ENCODE measurements around the gene STON1.
"Not testable (repeated sequence)": the region's sequence is repeated elsewhere in the genome, so short reads cannot be mapped to it uniquely, and the experiment has no call there.

The STON1 gene

DNA sequence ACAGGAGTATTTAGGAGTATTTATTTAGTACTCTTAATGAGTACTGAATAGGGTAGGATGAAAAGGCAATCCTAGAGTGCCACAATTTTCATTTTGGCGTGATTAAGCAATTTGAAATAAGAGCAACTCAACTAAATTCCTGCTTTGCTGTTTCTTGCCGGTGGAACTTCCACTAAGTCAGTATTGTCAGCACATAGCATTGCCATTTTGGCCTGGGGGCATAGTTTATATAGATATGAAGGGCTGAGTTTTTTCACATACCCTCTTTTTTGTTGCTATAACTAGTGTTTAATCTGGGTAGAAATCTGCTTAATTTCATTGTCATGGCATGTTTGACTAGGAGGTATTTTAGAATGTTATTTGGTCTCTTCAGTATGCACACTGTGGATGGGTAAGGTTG, 89.6 kb downstream of the STON1 start:
- Histone ChIP-seq H3K4me1 (ENCODE audit: insufficient read depth, low read length) (no peaks in the 10 kb centered on the region), H3K9me3 (ENCODE audit: low read length) (peaks cover 2% of the 10 kb centered on the region), H2AFZ (ENCODE audit: low read depth, low read length) (no peak overlapping the region), H3K36me3 (ENCODE audit: insufficient read depth, low read length) (no peaks in the 10 kb centered on the region), H3K27me3 (ENCODE audit: insufficient read depth, low read length) (no peaks in the 10 kb centered on the region), H3K4me3 (ENCODE audit: low read length) (no peak overlapping the region)

DNA sequence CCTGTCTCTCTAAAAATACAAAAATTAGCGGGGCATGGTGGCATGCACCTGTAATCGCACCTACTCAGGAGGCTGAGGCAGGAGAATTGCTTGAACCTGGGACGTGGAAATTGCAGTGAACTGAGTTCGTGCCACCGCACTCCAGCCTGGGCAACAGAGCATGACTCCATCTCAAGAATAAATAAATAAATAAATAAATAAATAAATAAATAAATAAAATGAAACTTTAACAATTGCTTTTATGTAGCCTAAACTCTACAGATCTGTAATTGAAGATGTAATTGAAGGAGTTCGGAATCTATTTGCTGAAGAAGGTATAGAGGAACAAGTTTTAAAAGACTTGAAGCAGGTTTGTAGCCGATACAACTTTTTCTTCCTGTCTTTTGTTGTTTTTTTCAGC, 90.7 kb downstream of the STON1 start:
- Histone ChIP-seq H3K27me3 (ENCODE audit: insufficient read depth, low read length) (no peaks in the 10 kb centered on the region), H3K36me3 (ENCODE audit: insufficient read depth, low read length) (no peaks in the 10 kb centered on the region), H3K4me3 (ENCODE audit: low read length) (no peak overlapping the region), H2AFZ (ENCODE audit: low read depth, low read length) (no peak overlapping the region), H3K9me3 (ENCODE audit: low read length) (no peaks in the 10 kb centered on the region), H3K4me1 (ENCODE audit: insufficient read depth, low read length) (no peaks in the 10 kb centered on the region)

DNA sequence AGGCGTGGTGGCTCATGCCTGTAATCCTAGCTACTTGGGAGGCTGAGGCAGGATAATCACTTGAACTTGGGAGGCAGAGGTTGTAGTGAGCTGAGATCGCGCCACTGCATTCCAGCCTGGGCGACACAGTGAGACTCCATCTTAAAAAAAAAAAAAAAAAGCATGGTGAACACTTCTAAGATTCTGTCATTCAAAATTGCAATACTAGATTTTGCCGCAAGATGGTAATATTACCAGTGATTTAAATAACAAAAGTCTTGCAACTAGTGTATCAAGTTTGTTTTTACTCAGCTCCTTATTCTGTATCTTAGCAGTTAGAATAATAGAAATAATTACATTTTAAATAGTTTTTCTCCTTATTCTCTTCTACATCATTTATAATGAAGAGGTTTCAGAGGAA, 92.7 kb downstream of the STON1 start:
- not testable (repeated sequence) for H2AFZ ChIP-seq (ENCODE audit: low read depth, low read length); H3K27me3 ChIP-seq (ENCODE audit: insufficient read depth, low read length); H3K4me1 ChIP-seq (ENCODE audit: insufficient read depth, low read length); H3K9me3 ChIP-seq (ENCODE audit: low read length); H3K4me3 ChIP-seq (ENCODE audit: low read length); H3K36me3 ChIP-seq (ENCODE audit: insufficient read depth, low read length)

DNA sequence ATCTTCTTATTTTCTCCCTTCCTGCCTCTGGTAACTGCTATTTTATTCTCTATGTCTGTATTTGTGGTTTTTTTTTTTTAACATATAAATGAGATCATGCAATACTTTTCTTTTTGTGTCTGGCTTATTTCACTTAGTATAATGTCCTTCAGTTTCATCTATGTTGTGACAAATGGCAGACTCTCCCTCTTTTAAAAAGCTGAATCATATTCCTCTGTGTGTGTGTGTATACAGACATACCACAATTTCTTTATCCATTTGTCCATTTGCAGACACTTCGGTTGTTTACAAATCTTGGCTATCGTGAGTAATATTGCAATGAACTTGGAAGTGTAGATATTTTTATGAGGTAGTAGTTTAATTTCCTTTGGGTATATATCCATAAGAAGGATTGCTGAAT, 94.7 kb downstream of the STON1 start:
- H3K27me3 ChIP-seq (ENCODE audit: insufficient read depth, low read length): no peaks in the 10 kb centered on the region
- no peak overlapping the region for H2AFZ ChIP-seq (ENCODE audit: low read depth, low read length)

DNA sequence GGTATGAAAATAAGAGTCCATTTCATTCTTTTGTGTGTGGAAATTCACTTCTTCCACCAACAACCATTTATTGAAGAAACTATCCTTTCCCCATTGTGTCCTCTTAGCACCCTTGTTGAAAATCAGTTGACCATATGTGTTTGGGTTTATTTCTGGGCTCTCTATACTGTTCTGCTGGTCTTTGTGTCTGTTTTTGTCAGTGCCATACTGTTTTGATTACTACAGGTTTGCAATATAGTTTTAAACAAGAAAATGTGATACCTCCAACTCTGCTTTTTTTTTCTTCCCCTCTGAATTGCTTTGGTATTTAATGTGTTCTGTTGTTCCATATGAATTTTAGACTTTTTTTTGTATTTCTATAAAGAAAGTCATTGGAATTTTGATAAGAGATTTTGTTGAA, 96.1 kb downstream of the STON1 start:
- no peaks in the 10 kb centered on the region for H3K4me1 ChIP-seq (ENCODE audit: insufficient read depth, low read length)
- H3K9me3 ChIP-seq (ENCODE audit: low read length): no peaks in the 10 kb centered on the region
- H3K36me3 ChIP-seq (ENCODE audit: insufficient read depth, low read length): no peaks in the 10 kb centered on the region
- no peaks in the 10 kb centered on the region for H3K27me3 ChIP-seq (ENCODE audit: insufficient read depth, low read length)
- H3K4me3 ChIP-seq (ENCODE audit: low read length): no peak overlapping the region
- H2AFZ ChIP-seq (ENCODE audit: low read depth, low read length): no peak overlapping the region

More for the DNA sequence above, 94.7 kb downstream of the STON1 start:
- Histone ChIP-seq H3K4me1 (ENCODE audit: insufficient read depth, low read length) (no peaks in the 10 kb centered on the region), H3K4me3 (ENCODE audit: low read length) (no peak overlapping the region), H3K36me3 (ENCODE audit: insufficient read depth, low read length) (no peaks in the 10 kb centered on the region), H3K9me3 (ENCODE audit: low read length) (no peaks in the 10 kb centered on the region)

DNA sequence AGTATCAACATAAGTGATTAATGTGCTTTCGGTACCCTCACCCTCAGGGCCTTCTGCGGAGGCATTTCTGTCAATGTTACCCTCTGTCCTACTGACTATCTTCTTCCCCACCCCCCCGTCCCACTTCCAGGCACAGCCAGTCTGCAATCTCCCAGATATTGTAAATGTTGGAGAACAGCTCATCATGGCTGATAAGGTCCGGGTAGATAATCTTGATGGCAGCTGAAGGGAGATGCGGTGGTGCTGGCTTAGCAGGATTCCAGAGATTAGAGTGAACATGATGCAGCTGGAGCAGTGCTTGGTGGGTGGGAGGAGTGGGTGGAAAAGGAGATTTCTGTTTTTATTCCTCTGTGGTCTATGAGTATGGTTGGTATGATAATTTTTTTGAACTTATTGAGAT, 103.2 kb downstream of the STON1 start:
- Histone ChIP-seq H3K9me3 (ENCODE audit: low read length) (peaks cover 6% of the 10 kb centered on the region), H3K4me1 (ENCODE audit: insufficient read depth, low read length) (no peaks in the 10 kb centered on the region), H3K27me3 (ENCODE audit: insufficient read depth, low read length) (no peaks in the 10 kb centered on the region), H3K4me3 (ENCODE audit: low read length) (no peak overlapping the region), H2AFZ (ENCODE audit: low read depth, low read length) (no peak overlapping the region), H3K36me3 (ENCODE audit: insufficient read depth, low read length) (no peaks in the 10 kb centered on the region)

DNA sequence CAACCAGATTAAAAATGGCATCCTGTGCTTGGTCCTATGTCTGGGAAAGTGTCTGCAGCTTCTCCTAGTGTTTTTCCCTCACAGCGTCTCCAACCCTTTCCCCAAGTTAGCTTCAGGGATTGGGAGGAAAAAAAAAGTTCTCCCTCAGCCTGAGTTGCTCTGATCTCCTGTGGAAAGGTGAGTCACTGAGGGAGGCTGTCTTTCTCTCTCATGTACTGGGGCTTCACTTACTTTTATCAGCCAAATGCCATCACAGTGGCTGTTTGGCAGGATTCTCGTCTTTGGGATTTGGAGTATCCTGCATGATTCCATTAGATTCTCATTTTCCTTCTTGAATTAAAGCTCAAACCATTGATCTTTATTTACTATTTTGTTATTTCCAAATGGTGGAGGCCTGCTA, 105.8 kb downstream of the STON1 start:
- Histone ChIP-seq H3K27me3 (ENCODE audit: insufficient read depth, low read length) (no peaks in the 10 kb centered on the region), H3K9me3 (ENCODE audit: low read length) (peaks cover 6% of the 10 kb centered on the region), H3K36me3 (ENCODE audit: insufficient read depth, low read length) (no peaks in the 10 kb centered on the region), H3K4me1 (ENCODE audit: insufficient read depth, low read length) (no peaks in the 10 kb centered on the region), H3K4me3 (ENCODE audit: low read length) (no peak overlapping the region), H2AFZ (ENCODE audit: low read depth, low read length) (no peak overlapping the region)

DNA sequence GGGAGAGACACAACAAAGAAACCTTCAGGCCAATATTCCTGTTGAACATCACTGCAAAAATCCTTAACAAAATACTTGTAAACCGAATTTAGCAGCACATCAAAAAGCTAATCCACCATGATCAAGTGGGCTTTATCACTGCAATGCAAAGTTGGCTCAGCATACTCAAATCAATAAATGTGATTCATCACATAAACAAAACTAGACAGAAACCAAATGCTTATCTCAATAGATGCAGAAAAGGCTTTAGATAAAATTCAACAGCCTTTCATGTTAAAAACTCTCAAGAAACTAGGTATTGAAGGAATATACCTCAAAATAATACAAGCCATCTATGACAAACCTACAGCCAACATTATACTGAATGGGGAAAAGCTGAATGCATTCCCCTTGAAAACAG, 108.3 kb downstream of the STON1 start:
- H3K9me3 ChIP-seq (ENCODE audit: low read length): peaks cover 6% of the 10 kb centered on the region
- H3K36me3 ChIP-seq (ENCODE audit: insufficient read depth, low read length): no peaks in the 10 kb centered on the region
- H3K27me3 ChIP-seq (ENCODE audit: insufficient read depth, low read length): no peaks in the 10 kb centered on the region
- no peaks in the 10 kb centered on the region for H3K4me1 ChIP-seq (ENCODE audit: insufficient read depth, low read length)
- H3K4me3 ChIP-seq (ENCODE audit: low read length): no peak overlapping the region
- H2AFZ ChIP-seq (ENCODE audit: low read depth, low read length): no peak overlapping the region
